Prostate gland (tissue), 2 donors: ENCODE data around the gene MYCBP. TPM values are rescaled to one million over a fixed set of nuclear protein-coding genes. Genes with fewer than 3 reads are reported as not detected.

Source experiments
- DNase-seq: peaks from one replicate; pipeline ENCODE4 v3.0.0-alpha.2; 2019; ENCODE audit warnings: low spot score
- H3K27ac ChIP-seq, 2 donors: fragments of 200-600 bp; sonication (generic); 2 replicates each; pipeline ENCODE4 v1.5.1; 2017 to 2019
- H3K27me3 ChIP-seq: fragments of 200-600 bp; sonication (generic); replicated peaks from 2 replicates; pipeline ENCODE4 v1.5.1; 2019; ENCODE audit not compliant: insufficient read depth
- H3K36me3 ChIP-seq, 2 donors: fragments of 200-600 bp; sonication (generic); 1 replicate in 1 of 2; 2 replicates in 1 of 2; pipeline versions ENCODE4 v1.5.1 to v1.8.1; 2017 to 2019
- H3K4me1 ChIP-seq: fragments of 200-600 bp; sonication (generic); replicated peaks from 2 replicates; pipeline ENCODE4 v1.5.1; 2019
- H3K4me3 ChIP-seq, 2 donors: fragments of 200-600 bp; sonication (generic); 2 replicates each; pipeline ENCODE4 v1.5.1; 2017 to 2019
- H3K9me3 ChIP-seq: fragments of 200-600 bp; sonication (generic); 2 replicates; pipeline ENCODE4 v1.5.1; 2017
- CTCF ChIP-seq, 4 experiments: fragments of 200-600 bp in 2 of 4; fragments of 450-650 bp in 2 of 4; sonication (generic) in 2 of 4; IDR thresholded peaks; 1 replicate in 3 of 4; 2 replicates in 1 of 4; pipeline ENCODE4 v1.5.1; 2016 to 2019; ENCODE audit warnings: antibody characterized with exemption in 4 of 4, mild to moderate bottlenecking in 2 of 4, moderate library complexity in 2 of 4
- POLR2A ChIP-seq: fragments of 450-650 bp; IDR thresholded peaks from one replicate; pipeline ENCODE4 v1.6.1; 2016; ENCODE audit warnings: antibody characterized with exemption, mild to moderate bottlenecking
- POLR2AphosphoS5 ChIP-seq: sonication (generic); formaldehyde crosslinking; IDR thresholded peaks from one replicate; pipeline ENCODE4 v1.6.1; 2017; ENCODE audit warnings: antibody characterized with exemption
- WGBS: methylation state at CpG from one replicate; pipeline ENCODE4 v1.1.5; 2018; 5-methylcytosine and 5-hydroxymethylcytosine counted together
- intact Hi-C: fragments of 100-400 bp; cut with DNase I; formaldehyde crosslinking; loops from one replicate; pipeline ENCODE4 v1.14.2; 2022
- total RNA-seq, 2 donors: library from RNA; depleted of rRNA; stranded (reverse); fragments of >200 nt; gene quantifications; one replicate each; pipeline ENCODE4 v1.1.0, GENCODE V29; 2016

Gene MYCBP
- total RNA-seq, 2 donors from 2014 or later: 25.7 to 45.9 TPM

GRCh38 chr1:38898653-38899230 lies 25.6 kb upstream of the MYCBP start:
- Histone ChIP-seq H3K36me3 (no peaks in the 10 kb centered on the region), H3K4me3 (no peak overlapping the region)
- no peak for TF ChIP-seq POLR2AphosphoS5
- TF ChIP-seq CTCF (IDR thresholded peaks at IDR 0.05): no peak
- no peak for TF ChIP-seq POLR2A

DNA sequence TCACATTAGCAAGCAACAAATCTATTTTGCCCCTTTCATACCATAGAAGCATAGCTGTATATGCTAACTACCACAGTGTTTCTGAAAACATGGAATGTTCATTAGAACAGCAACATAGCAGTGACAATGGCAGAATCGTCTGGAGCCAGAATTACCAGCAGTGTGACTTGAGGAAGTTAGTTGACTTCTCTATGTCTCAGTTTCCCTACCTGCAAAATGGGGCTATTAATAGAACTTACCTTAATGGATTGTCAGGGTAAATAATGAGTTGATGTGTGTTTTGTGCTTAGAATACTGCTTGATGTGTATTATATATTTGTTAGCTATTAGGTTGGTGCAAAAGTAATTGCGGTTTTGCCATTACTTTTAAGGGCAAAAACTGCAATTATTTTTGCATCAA lies 23.0 kb upstream of the MYCBP start:
- intact Hi-C loops: no loop called here
- WGBS: 89% methylated on average over 2 of the region's 2 CpGs
- no peak overlapping the region for H3K27ac ChIP-seq
- H3K9me3 ChIP-seq: no peaks in the 10 kb centered on the region
- no peak for DNase-seq
- no peaks in the 10 kb centered on the region for H3K36me3 ChIP-seq
- H3K27me3 ChIP-seq: no peaks in the 10 kb centered on the region
- no peak overlapping the region for H3K4me3 ChIP-seq
- no peak for TF ChIP-seq POLR2AphosphoS5
- no peak for TF ChIP-seq POLR2A
- H3K4me1 ChIP-seq: no peaks in the 10 kb centered on the region

More at GRCh38 chr1:38898653-38899230, 25.6 kb upstream of the MYCBP start:
- no peaks in the 10 kb centered on the region for H3K27me3 ChIP-seq
- intact Hi-C loops: no loop called here
- H3K4me1 ChIP-seq: no peaks in the 10 kb centered on the region
- DNase-seq: no peak
- no peak overlapping the region for H3K27ac ChIP-seq
- H3K9me3 ChIP-seq: no peaks in the 10 kb centered on the region

- intact Hi-C loops: no loop called here
- no peak overlapping the region for H3K27ac ChIP-seq
- WGBS: 71% methylated on average over 1 of the region's 1 CpG
- H3K36me3 ChIP-seq: no peaks in the 10 kb centered on the region
- TF ChIP-seq POLR2AphosphoS5 (no peak), CTCF (IDR thresholded peaks at IDR 0.05) (no peak), POLR2A (no peak)
- H3K4me1 ChIP-seq: no peaks in the 10 kb centered on the region
- H3K27me3 ChIP-seq: no peaks in the 10 kb centered on the region
- DNase-seq: no peak
- H3K9me3 ChIP-seq: no peaks in the 10 kb centered on the region
- H3K4me3 ChIP-seq: no peak overlapping the region
Measured at GRCh38 chr1:38892976-38893375, 19.8 kb upstream of the MYCBP start.

- TF ChIP-seq POLR2AphosphoS5 (no peak), POLR2A (no peak), CTCF (IDR thresholded peaks at IDR 0.05) (no peak)
- DNase-seq: no peak
- H3K36me3 ChIP-seq: no peaks in the 10 kb centered on the region
- no peak overlapping the region for H3K4me3 ChIP-seq
- 81% methylated on average over 1 of the region's 1 CpG for WGBS
- H3K27me3 ChIP-seq: no peaks in the 10 kb centered on the region
- no peaks in the 10 kb centered on the region for H3K4me1 ChIP-seq
- H3K9me3 ChIP-seq: no peaks in the 10 kb centered on the region
- no peak overlapping the region for H3K27ac ChIP-seq
- intact Hi-C loops: no loop called here
Measured at GRCh38 chr1:38891753-38892152, 18.6 kb upstream of the MYCBP start.

- DNase-seq: no peak
- no peak for TF ChIP-seq POLR2A
- no peak for TF ChIP-seq POLR2AphosphoS5
- TF ChIP-seq CTCF (IDR thresholded peaks at IDR 0.05): no peak
- no peaks in the 10 kb centered on the region for H3K36me3 ChIP-seq
- no peaks in the 10 kb centered on the region for H3K27me3 ChIP-seq
- intact Hi-C loops: no loop called here
- H3K9me3 ChIP-seq: no peaks in the 10 kb centered on the region
- no peak overlapping the region for H3K4me3 ChIP-seq
- no peaks in the 10 kb centered on the region for H3K4me1 ChIP-seq
- no peak overlapping the region for H3K27ac ChIP-seq
- WGBS: 73% methylated on average over 5 of the region's 5 CpGs
Measured at GRCh38 chr1:38889589-38889988, 16.4 kb upstream of the MYCBP start.
